ENCODE results near the gene SMO.
"Not testable (repeated sequence)": the region's sequence is repeated elsewhere in the genome, so short reads cannot be mapped to it uniquely, and the experiment has no call there.

SMO gene

GRCh38 chr7:129169686-129170440 is 18.6 kb upstream of the SMO start:
- DNase-seq (ENCODE audit: low read depth, low spot score) = no peak
- H3K36me3 ChIP-seq (ENCODE audit: control insufficient read depth, insufficient read depth, low read length) = no peaks in the 10 kb centered on the region
- WGBS (ENCODE audit: insufficient coverage, insufficient read length) = no CpG with 5 or more reads among the region's 16 CpGs
- H3K27ac ChIP-seq (ENCODE audit: low read length) = no peak overlapping the region
- H3K4me1 ChIP-seq (ENCODE audit: control insufficient read depth, insufficient read depth, low read length) = no peaks in the 10 kb centered on the region; the same call in none of the 2 replicates
- peak overlapping the region; percentile 9; the same call in 1 of the 2 replicates for H3K4me3 ChIP-seq (ENCODE audit: low read length)
- H3K9me3 ChIP-seq (ENCODE audit: control insufficient read depth, insufficient read depth, low read length) = no peaks in the 10 kb centered on the region
- H3K27me3 ChIP-seq (ENCODE audit: control insufficient read depth, insufficient read depth, low read length) = no peaks in the 10 kb centered on the region

GRCh38 chr7:129170441-129171021 is 17.9 kb upstream of the SMO start:
- H3K36me3 ChIP-seq (ENCODE audit: control insufficient read depth, insufficient read depth, low read length) = no peaks in the 10 kb centered on the region
- no CpG with 5 or more reads among the region's 11 CpGs for WGBS (ENCODE audit: insufficient coverage, insufficient read length)
- H3K4me3 ChIP-seq (ENCODE audit: low read length) = no peak overlapping the region

GRCh38 chr7:129173861-129174260 is 14.6 kb upstream of the SMO start:
- not testable (repeated sequence) for H3K9me3 ChIP-seq (ENCODE audit: control insufficient read depth, insufficient read depth, low read length)
- WGBS (ENCODE audit: insufficient coverage, insufficient read length) = no CpG with 5 or more reads among the region's 7 CpGs

More at GRCh38 chr7:129170441-129171021, 17.9 kb upstream of the SMO start:
- Histone ChIP-seq H3K9me3 (ENCODE audit: control insufficient read depth, insufficient read depth, low read length) (no peaks in the 10 kb centered on the region), H3K27me3 (ENCODE audit: control insufficient read depth, insufficient read depth, low read length) (no peaks in the 10 kb centered on the region), H3K4me1 (ENCODE audit: control insufficient read depth, insufficient read depth, low read length) (no peaks in the 10 kb centered on the region; the same call in none of the 2 replicates), H3K27ac (ENCODE audit: low read length) (no peak overlapping the region)
- no peak for DNase-seq (ENCODE audit: low read depth, low spot score)

GRCh38 chr7:129176916-129177710 is 11.3 kb upstream of the SMO start:
- H3K9me3 ChIP-seq (ENCODE audit: control insufficient read depth, insufficient read depth, low read length) = no peaks in the 10 kb centered on the region
- DNase-seq (ENCODE audit: low read depth, low spot score) = no peak
- no peaks in the 10 kb centered on the region for H3K27me3 ChIP-seq (ENCODE audit: control insufficient read depth, insufficient read depth, low read length)
- no CpG with 5 or more reads among the region's 11 CpGs for WGBS (ENCODE audit: insufficient coverage, insufficient read length)
- no peak overlapping the region for H3K27ac ChIP-seq (ENCODE audit: low read length)
- no peak overlapping the region for H3K4me3 ChIP-seq (ENCODE audit: low read length)
- H3K4me1 ChIP-seq (ENCODE audit: control insufficient read depth, insufficient read depth, low read length) = no peaks in the 10 kb centered on the region
- no peaks in the 10 kb centered on the region for H3K36me3 ChIP-seq (ENCODE audit: control insufficient read depth, insufficient read depth, low read length)

More at GRCh38 chr7:129173861-129174260, 14.6 kb upstream of the SMO start:
- H3K27me3 ChIP-seq (ENCODE audit: control insufficient read depth, insufficient read depth, low read length); DNase-seq (ENCODE audit: low read depth, low spot score); H3K4me3 ChIP-seq (ENCODE audit: low read length); H3K36me3 ChIP-seq (ENCODE audit: control insufficient read depth, insufficient read depth, low read length); H3K27ac ChIP-seq (ENCODE audit: low read length); H3K4me1 ChIP-seq (ENCODE audit: control insufficient read depth, insufficient read depth, low read length): not testable (repeated sequence)

- no peak overlapping the region for H3K4me3 ChIP-seq (ENCODE audit: low read length)
- no peak for DNase-seq (ENCODE audit: low read depth, low spot score)
- peaks cover 3% of the 10 kb centered on the region; the same call in 1 of the 2 replicates for H3K4me1 ChIP-seq (ENCODE audit: control insufficient read depth, insufficient read depth, low read length)
- WGBS (ENCODE audit: insufficient coverage, insufficient read length) = no CpG with 5 or more reads among the region's 6 CpGs
- H3K27me3 ChIP-seq (ENCODE audit: control insufficient read depth, insufficient read depth, low read length) = no peaks in the 10 kb centered on the region; the same call in 1 of the 2 replicates
- H3K9me3 ChIP-seq (ENCODE audit: control insufficient read depth, insufficient read depth, low read length) = no peaks in the 10 kb centered on the region
- no peak overlapping the region for H3K27ac ChIP-seq (ENCODE audit: low read length)
- H3K36me3 ChIP-seq (ENCODE audit: control insufficient read depth, insufficient read depth, low read length) = no peaks in the 10 kb centered on the region
These were observed 3.3 kb upstream of the SMO start for GRCh38 chr7:129184981-129185670.

- no peaks in the 10 kb centered on the region; the same call in 1 of the 2 replicates for H3K27me3 ChIP-seq (ENCODE audit: control insufficient read depth, insufficient read depth, low read length)
These were observed 1.6 kb upstream of the SMO start for GRCh38 chr7:129186749-129187260.

GRCh38 chr7:129187681-129188371 is 607 bp upstream of the SMO start:
- Histone ChIP-seq H3K36me3 (ENCODE audit: control insufficient read depth, insufficient read depth, low read length) (no peaks in the 10 kb centered on the region), H3K9me3 (ENCODE audit: control insufficient read depth, insufficient read depth, low read length) (no peaks in the 10 kb centered on the region), H3K4me1 (ENCODE audit: control insufficient read depth, insufficient read depth, low read length) (peaks cover 3% of the 10 kb centered on the region; the same call in 1 of the 2 replicates), H3K27ac (ENCODE audit: low read length) (no peak overlapping the region), H3K27me3 (ENCODE audit: control insufficient read depth, insufficient read depth, low read length) (no peaks in the 10 kb centered on the region; the same call in 1 of the 2 replicates), H3K4me3 (ENCODE audit: low read length) (peak overlapping the region; percentile 88; the same call in 1 of the 2 replicates)
- no peak for DNase-seq (ENCODE audit: low read depth, low spot score)
- WGBS (ENCODE audit: insufficient coverage, insufficient read length) = no CpG with 5 or more reads among the region's 14 CpGs

More at GRCh38 chr7:129186749-129187260, 1.6 kb upstream of the SMO start:
- Histone ChIP-seq H3K4me1 (ENCODE audit: control insufficient read depth, insufficient read depth, low read length) (peaks cover 3% of the 10 kb centered on the region; the same call in 1 of the 2 replicates), H3K9me3 (ENCODE audit: control insufficient read depth, insufficient read depth, low read length) (no peaks in the 10 kb centered on the region), H3K4me3 (ENCODE audit: low read length) (no peak overlapping the region), H3K36me3 (ENCODE audit: control insufficient read depth, insufficient read depth, low read length) (no peaks in the 10 kb centered on the region), H3K27ac (ENCODE audit: low read length) (no peak overlapping the region)
- no peak for DNase-seq (ENCODE audit: low read depth, low spot score)
- no CpG with 5 or more reads among the region's 6 CpGs for WGBS (ENCODE audit: insufficient coverage, insufficient read length)

GRCh38 chr7:129188892-129189660 is 643 bp downstream of the SMO start:
- Histone ChIP-seq H3K27ac (ENCODE audit: low read length) (no peak overlapping the region), H3K36me3 (ENCODE audit: control insufficient read depth, insufficient read depth, low read length) (no peaks in the 10 kb centered on the region)
- WGBS (ENCODE audit: insufficient coverage, insufficient read length) = no CpG with 5 or more reads among the region's 83 CpGs

More at GRCh38 chr7:129188892-129189660, 643 bp downstream of the SMO start:
- Histone ChIP-seq H3K27me3 (ENCODE audit: control insufficient read depth, insufficient read depth, low read length) (no peaks in the 10 kb centered on the region; the same call in 1 of the 2 replicates), H3K4me1 (ENCODE audit: control insufficient read depth, insufficient read depth, low read length) (peaks cover 3% of the 10 kb centered on the region; the same call in 1 of the 2 replicates), H3K4me3 (ENCODE audit: low read length) (peak overlapping the region; percentile 88), H3K9me3 (ENCODE audit: control insufficient read depth, insufficient read depth, low read length) (no peaks in the 10 kb centered on the region)
- no peak for DNase-seq (ENCODE audit: low read depth, low spot score)
